Activated CD8-positive, alpha-beta T cell treated with anti-CD3 and anti-CD28 coated beads for 36 hours (primary cell): ENCODE measurements around the gene CACNA1F. TPM values are rescaled to one million over a fixed set of nuclear protein-coding genes. Genes with fewer than 3 reads are reported as not detected.
A peak's percentile ranks its signal among the peaks of the same experiment; 100 is the strongest.

Source experiments
- ATAC-seq: fragments of 200-7000 bp; cut with Tn5 transposase; one replicate; pipeline ENCODE4 v1.10.0; 2021; ENCODE audit warnings: mild to moderate bottlenecking, moderate library complexity
- CTCF ChIA-PET: fragments of 350-600 bp; sonication (Branson Sonifier 250); formaldehyde crosslinking; loops from one replicate; lab custom pipeline; 2021; ENCODE audit warnings: antibody characterized with exemption; lab: Charles Lee
- POLR2A ChIA-PET: fragments of 350-600 bp; sonication (Branson Sonifier 250); formaldehyde crosslinking; loops from one replicate; lab custom pipeline; 2021; ENCODE audit warnings: antibody characterized with exemption; lab: Charles Lee
- DNase-seq: peaks from one replicate; pipeline ENCODE4 v3.0.0-alpha.2; 2020
- H3K27ac Mint-ChIP-seq: one replicate; pipeline ENCODE4 v1.8.0; 2021; ENCODE audit warnings: mild to moderate bottlenecking, mixed read lengths
- H3K27me3 Mint-ChIP-seq: one replicate; pipeline ENCODE4 v1.8.0; 2021; ENCODE audit warnings: mixed read lengths
- H3K36me3 Mint-ChIP-seq: one replicate; pipeline ENCODE4 v1.8.0; 2021; ENCODE audit warnings: low read depth, mixed read lengths
- H3K4me1 Mint-ChIP-seq: one replicate; pipeline ENCODE4 v1.8.0; 2021; ENCODE audit warnings: low read depth, mixed read lengths
- H3K4me3 Mint-ChIP-seq: one replicate; pipeline ENCODE4 v1.8.0; 2021; ENCODE audit warnings: mild to moderate bottlenecking, moderate library complexity, mixed read lengths
- H3K9me3 Mint-ChIP-seq: one replicate; pipeline ENCODE4 v1.8.0; 2021; ENCODE audit warnings: mixed read lengths
- intact Hi-C: fragments of 100-400 bp; cut with micrococcal nuclease; formaldehyde crosslinking; loops from one replicate; pipeline ENCODE4 v1.10.0; 2022
- total RNA-seq, 2 experiments: library from RNA; stranded (reverse); gene quantifications; one replicate each; pipeline ENCODE4 v1.2.3, GENCODE V29; 2021
- TF ChIP-seq, protein P1 (sequence below): fragments of 200-600 bp; IDR thresholded peaks from one replicate; pipeline ENCODE4 v1.8.0; 2022; ENCODE audit warnings: antibody characterized with exemption, mild to moderate bottlenecking

The CACNA1F gene
- total RNA-seq, 2 experiments from 2014 or later = 0.90 to 1.1 TPM

DNA sequence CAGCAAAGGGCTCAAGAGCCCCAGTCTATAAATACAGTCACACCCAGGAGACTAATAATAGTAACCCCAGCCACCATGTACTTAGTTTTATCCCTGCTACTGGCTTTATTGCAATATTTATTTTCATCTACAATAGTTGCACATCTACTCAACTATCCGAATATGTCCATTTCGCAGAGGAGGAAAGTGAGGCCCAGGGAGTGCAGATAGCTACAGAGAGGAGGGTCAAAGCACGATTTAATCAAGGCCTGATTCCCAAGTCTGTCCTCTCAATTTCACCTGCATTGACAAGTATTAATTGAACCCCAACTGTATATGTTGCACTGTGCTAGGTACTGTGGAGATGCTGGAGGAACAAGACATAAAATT, 65.4 kb downstream of the CACNA1F start:
- no peak for ATAC-seq
- TF ChIP-seq, protein P1, sequence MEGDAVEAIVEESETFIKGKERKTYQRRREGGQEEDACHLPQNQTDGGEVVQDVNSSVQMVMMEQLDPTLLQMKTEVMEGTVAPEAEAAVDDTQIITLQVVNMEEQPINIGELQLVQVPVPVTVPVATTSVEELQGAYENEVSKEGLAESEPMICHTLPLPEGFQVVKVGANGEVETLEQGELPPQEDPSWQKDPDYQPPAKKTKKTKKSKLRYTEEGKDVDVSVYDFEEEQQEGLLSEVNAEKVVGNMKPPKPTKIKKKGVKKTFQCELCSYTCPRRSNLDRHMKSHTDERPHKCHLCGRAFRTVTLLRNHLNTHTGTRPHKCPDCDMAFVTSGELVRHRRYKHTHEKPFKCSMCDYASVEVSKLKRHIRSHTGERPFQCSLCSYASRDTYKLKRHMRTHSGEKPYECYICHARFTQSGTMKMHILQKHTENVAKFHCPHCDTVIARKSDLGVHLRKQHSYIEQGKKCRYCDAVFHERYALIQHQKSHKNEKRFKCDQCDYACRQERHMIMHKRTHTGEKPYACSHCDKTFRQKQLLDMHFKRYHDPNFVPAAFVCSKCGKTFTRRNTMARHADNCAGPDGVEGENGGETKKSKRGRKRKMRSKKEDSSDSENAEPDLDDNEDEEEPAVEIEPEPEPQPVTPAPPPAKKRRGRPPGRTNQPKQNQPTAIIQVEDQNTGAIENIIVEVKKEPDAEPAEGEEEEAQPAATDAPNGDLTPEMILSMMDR = no peak
- POLR2A ChIA-PET = interaction anchor here (1.0 kb wide), 1 partner anchor 101 kb away, joined by 3 read pairs; no protein-coding TSS in a partner anchor

DNA sequence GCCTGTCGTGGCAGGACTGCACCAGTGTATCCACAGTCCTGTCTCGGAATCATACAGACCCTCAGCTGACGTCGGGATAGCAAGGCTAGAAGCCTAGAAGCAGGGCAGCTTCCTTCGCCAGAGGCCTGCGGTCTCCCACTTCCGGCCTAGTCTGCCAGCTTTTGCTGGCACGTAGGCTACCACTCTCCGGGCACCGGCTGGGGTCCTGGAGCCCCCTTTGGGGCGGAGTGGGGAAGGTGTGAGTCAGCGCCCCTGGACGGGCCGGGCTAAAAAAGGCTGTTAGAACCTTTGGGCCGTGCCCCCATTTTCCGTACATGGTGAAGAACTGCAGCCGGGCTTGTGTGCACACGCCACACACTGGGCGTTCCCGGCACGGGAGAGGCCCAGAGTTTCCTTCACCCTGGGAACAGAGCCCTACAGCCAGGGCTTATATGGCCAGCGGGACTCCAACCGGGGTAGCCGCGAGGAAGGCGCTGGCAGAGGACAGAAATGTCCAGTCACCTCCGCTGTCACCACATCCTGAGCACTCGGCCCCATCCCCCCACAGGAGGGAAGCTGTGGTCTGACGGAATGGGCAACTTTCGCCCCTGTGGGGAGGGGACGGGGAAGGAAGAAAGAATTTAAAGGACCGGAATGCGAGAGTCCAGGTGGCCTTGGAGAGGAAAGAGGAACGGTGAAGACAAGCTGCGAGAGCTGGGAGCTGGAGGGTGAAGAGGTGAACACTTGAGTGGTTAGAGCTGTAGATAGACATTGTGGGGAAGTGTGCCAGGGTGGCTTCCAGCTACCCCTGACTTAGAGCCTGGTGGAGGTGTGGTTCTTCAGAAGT, 66.0 kb downstream of the CACNA1F start:
- ChIA-PET POLR2A (interaction anchor here (0.6 to 1.2 kb wide), 5 partner anchors 9 to 252 kb away, joined by 3 to 5 read pairs (median 3); no protein-coding TSS in a partner anchor), CTCF (interaction anchor here (0.9 to 6.1 kb wide), 6 partner anchors 12 to 102 kb away, joined by 3 to 34 read pairs (median 3); no protein-coding TSS in a partner anchor)
- Mint-ChIP-seq H3K4me1 (peaks cover 25% of the 10 kb centered on the region), H3K27me3 (no peaks in the 10 kb centered on the region), H3K27ac (peak overlapping the region; percentile 93), H3K9me3 (no peaks in the 10 kb centered on the region), H3K36me3 (no peaks in the 10 kb centered on the region), H3K4me3 (peak overlapping the region; percentile 78)
- TF ChIP-seq, protein P1 = no peak
- DNase-seq (peak; percentile 80), ATAC-seq (peak; percentile 35)
- intact Hi-C loops = no loop called here

More for the DNA sequence above, 65.4 kb downstream of the CACNA1F start:
- no peak for DNase-seq
- CTCF ChIA-PET = interaction anchor here (1.2 to 6.1 kb wide), 4 partner anchors 12 to 25 kb away, joined by 3 to 34 read pairs (median 4); no protein-coding TSS in a partner anchor
- H3K36me3 Mint-ChIP-seq = peaks cover 2% of the 10 kb centered on the region
- H3K9me3 Mint-ChIP-seq = no peaks in the 10 kb centered on the region
- intact Hi-C loops = no loop called here
- peak overlapping the region; percentile 78 for H3K4me3 Mint-ChIP-seq
- peak overlapping the region; percentile 93 for H3K27ac Mint-ChIP-seq
- peaks cover 27% of the 10 kb centered on the region for H3K4me1 Mint-ChIP-seq
- H3K27me3 Mint-ChIP-seq = no peaks in the 10 kb centered on the region

DNA sequence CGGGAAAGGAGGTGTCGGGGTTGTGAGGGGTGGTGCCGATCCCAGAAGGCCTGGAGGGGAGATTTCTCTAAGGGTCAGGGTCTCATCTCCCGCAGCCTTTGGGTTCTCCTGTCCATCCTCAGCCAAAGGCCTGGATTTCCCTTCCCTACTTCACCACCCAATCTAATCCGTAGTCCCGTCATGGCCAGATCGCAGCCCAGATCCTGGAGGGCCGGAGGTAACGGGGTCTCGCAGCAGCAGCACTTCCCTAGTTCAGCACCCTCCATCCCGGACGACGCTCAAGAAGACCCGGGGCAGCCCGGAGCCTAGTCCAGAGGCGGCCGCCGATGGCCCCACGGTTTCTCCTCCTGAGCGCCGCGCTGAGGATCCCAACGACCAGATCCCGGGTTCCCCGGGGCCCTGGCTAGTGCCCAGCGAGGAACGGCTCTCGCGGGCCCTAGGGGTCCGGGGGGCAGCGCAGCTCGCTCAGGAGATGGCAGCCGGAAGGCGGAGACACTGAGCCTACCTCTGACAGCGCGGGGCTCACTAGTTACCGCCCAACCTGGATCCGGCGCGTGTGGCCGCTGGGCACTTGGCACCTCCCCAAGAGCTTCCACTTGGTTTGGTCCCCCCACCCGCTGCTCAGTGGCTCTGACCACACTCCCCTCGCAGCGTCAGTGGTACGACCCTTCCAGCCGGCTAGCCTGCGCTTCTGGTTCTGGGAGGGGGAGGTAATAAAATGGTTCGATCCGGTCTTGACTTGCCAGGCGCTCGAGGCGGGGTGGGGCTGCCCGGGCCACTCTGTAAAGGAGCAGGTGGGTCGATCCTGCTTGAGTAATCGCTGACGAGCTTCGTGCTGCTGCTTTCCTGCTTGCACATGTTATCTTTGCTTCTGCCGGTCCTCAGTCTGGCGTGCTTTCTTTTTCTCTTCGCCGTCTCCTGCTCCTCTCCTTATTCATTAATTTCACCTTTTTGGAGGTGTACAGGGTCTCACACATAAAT, 66.9 kb downstream of the CACNA1F start:
- Mint-ChIP-seq H3K27ac (peak overlapping the region; percentile 93), H3K36me3 (no peaks in the 10 kb centered on the region), H3K9me3 (no peaks in the 10 kb centered on the region), H3K4me1 (peaks cover 25% of the 10 kb centered on the region), H3K27me3 (no peaks in the 10 kb centered on the region), H3K4me3 (peak overlapping the region; percentile 78)
- CTCF ChIA-PET = interaction anchor here (0.9 to 6.1 kb wide), 4 partner anchors 11 to 103 kb away, joined by 3 to 34 read pairs (median 3); no protein-coding TSS in a partner anchor
- TF ChIP-seq, protein P1 = peak; percentile 33
- DNase-seq (peak; percentile 86), ATAC-seq (peak; percentile 64)
- intact Hi-C loops = no loop called here
- POLR2A ChIA-PET = interaction anchor here (0.6 to 1.2 kb wide), 4 partner anchors 10 to 251 kb away, joined by 3 to 5 read pairs (median 3); no protein-coding TSS in a partner anchor

DNA sequence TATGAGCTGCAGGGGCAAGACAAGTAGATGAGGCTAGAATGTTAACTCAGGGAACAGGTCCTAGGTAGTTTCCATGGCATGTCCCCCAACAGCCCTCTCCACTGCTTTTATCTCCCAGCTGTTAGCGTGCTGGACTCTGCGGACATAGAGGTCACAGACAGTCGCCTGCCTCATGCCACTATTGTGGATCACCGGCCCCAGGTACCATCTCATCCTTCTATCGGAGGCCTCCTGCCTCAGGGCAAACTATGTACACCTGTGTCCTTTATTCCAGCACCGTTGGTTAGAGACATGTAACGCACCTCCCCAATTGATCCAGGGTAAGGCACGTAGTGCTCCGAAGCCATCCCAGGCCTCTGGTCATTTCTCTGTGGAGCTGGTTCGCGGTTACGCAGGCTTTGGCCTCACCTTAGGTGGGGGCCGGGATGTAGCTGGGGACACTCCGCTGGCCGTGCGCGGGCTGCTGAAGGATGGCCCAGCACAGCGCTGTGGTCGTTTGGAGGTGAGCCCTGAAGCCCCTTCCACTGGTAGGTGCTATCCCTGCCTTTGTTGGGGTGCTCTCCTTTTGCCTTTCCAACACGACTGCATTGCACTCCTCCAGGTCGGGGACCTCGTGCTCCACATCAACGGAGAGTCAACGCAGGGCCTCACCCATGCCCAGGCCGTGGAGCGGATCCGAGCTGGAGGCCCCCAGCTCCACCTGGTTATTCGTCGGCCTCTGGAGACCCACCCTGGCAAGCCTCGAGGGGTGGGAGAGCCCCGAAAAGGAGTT, 68.4 kb downstream of the CACNA1F start:
- peak overlapping the region; percentile 78 for H3K4me3 Mint-ChIP-seq
- ATAC-seq (no peak), DNase-seq (no peak)
- H3K36me3 Mint-ChIP-seq = no peaks in the 10 kb centered on the region
- peaks cover 25% of the 10 kb centered on the region for H3K4me1 Mint-ChIP-seq
- H3K9me3 Mint-ChIP-seq = no peaks in the 10 kb centered on the region
- ChIA-PET CTCF (interaction anchor here (1.3 to 6.1 kb wide), 3 partner anchors 9 to 111 kb away, joined by 3 to 34 read pairs (median 6); no protein-coding TSS in a partner anchor), POLR2A (interaction anchor here (0.6 kb wide), 2 partner anchors 21 to 54 kb away, joined by 3 read pairs; no protein-coding TSS in a partner anchor)
- intact Hi-C loops = no loop called here
- H3K27me3 Mint-ChIP-seq = no peaks in the 10 kb centered on the region
- H3K27ac Mint-ChIP-seq = peak overlapping the region; percentile 92
- TF ChIP-seq, protein P1 = no peak
